ENCODE measurements around the gene ZNF142. TPM values are rescaled to one million over a fixed set of nuclear protein-coding genes. Genes with fewer than 3 reads are reported as not detected.

Gene ZNF142
- total RNA-seq, 1 experiment from 2014 or later, result 31.3 TPM

- Histone ChIP-seq H3K36me3 (ENCODE audit: control insufficient read depth, insufficient read depth, low read length) (peaks cover 19% of the 10 kb centered on the region), H3K4me3 (ENCODE audit: low read depth in 2 of 2, low read length in 2 of 2) (no peak overlapping the region), H3K27me3 (ENCODE audit: control insufficient read depth, insufficient read depth, low read length) (no peaks in the 10 kb centered on the region), H3K4me1 (ENCODE audit: control insufficient read depth, insufficient read depth, low read length) (no peaks in the 10 kb centered on the region), H3K9me3 (ENCODE audit: control insufficient read depth, insufficient read depth, low read depth, low read length) (no peaks in the 10 kb centered on the region), H3K27ac (ENCODE audit: low read length) (no peak overlapping the region)
- CTCF ChIA-PET, result no interaction called here
- no peak for TF ChIP-seq CTCF (IDR thresholded peaks at IDR 0.05)
- TF ChIP-seq SIN3A (IDR thresholded peaks at IDR 0.05; ENCODE audit: borderline replicate concordance, insufficient read depth, low read depth, low read length), result no peak
- TF ChIP-seq POLR2AphosphoS5 (IDR thresholded peaks at IDR 0.05; ENCODE audit: low read depth, low read length), result no peak
- TF ChIP-seq REST (IDR thresholded peaks at IDR 0.05; ENCODE audit: insufficient read depth in 1 of 2, low read depth in 2 of 2, low read length in 1 of 2), result no peak
- TF ChIP-seq TCF7L2 (IDR thresholded peaks at IDR 0.05; ENCODE audit: low read depth, low read length), result no peak
- BruUV-seq (replicated peaks), result no TSS peak
- POLR2A ChIA-PET, result no interaction called here
- in situ Hi-C loops (cut with HindIII; ENCODE audit: low pct_unique_long_range_greater_than_20kb, low sequenced_read_pairs), result no loop called here
- DNase-seq (ENCODE audit: low read depth, low spot score) (no peak), ATAC-seq (no peak)
- intact Hi-C loops (cut with micrococcal nuclease; ENCODE audit: unreplicated experiment), result no loop called here
Measured at GRCh38 chr2:218642121-218642656, 17.2 kb downstream of the ZNF142 start.

- DNase-seq (ENCODE audit: low read depth, low spot score), result no peak
- BruUV-seq (replicated peaks), result no TSS peak
- in situ Hi-C loops (cut with HindIII; ENCODE audit: low pct_unique_long_range_greater_than_20kb, low sequenced_read_pairs) (no loop called here), intact Hi-C loops (cut with micrococcal nuclease; ENCODE audit: unreplicated experiment) (no loop called here)
- H3K4me1 ChIP-seq (ENCODE audit: control insufficient read depth, insufficient read depth, low read length), result no peaks in the 10 kb centered on the region
- ATAC-seq, result no peak
- ChIA-PET CTCF (no interaction called here), POLR2A (no interaction called here)
- TF ChIP-seq CTCF (IDR thresholded peaks at IDR 0.05) (no peak), SIN3A (IDR thresholded peaks at IDR 0.05; ENCODE audit: borderline replicate concordance, insufficient read depth, low read depth, low read length) (no peak), REST (IDR thresholded peaks at IDR 0.05; ENCODE audit: insufficient read depth in 1 of 2, low read depth in 2 of 2, low read length in 1 of 2) (no peak), TCF7L2 (IDR thresholded peaks at IDR 0.05; ENCODE audit: low read depth, low read length) (no peak), POLR2AphosphoS5 (IDR thresholded peaks at IDR 0.05; ENCODE audit: low read depth, low read length) (no peak)
- no peak overlapping the region for H3K27ac ChIP-seq (ENCODE audit: low read length)
- H3K9me3 ChIP-seq (ENCODE audit: control insufficient read depth, insufficient read depth, low read depth, low read length), result no peaks in the 10 kb centered on the region
- H3K4me3 ChIP-seq (ENCODE audit: low read depth in 2 of 2, low read length in 2 of 2), result no peak overlapping the region
- no peaks in the 10 kb centered on the region for H3K27me3 ChIP-seq (ENCODE audit: control insufficient read depth, insufficient read depth, low read length)
- peaks cover 6% of the 10 kb centered on the region for H3K36me3 ChIP-seq (ENCODE audit: control insufficient read depth, insufficient read depth, low read length)
Measured at GRCh38 chr2:218638372-218638771, 21.1 kb downstream of the ZNF142 start.

Measured in Panc1 (cell line).